ENCODE results near the gene CNTN5.

CNTN5 gene

GRCh38 chr11:99327066-99327465 is 306.3 kb downstream of the CNTN5 start:
- Histone ChIP-seq H2AK5ac (ENCODE audit: low read length, severe bottlenecking) (peak overlapping the region; percentile 61), H2BK12ac (ENCODE audit: low read length in 2 of 2) (no peak overlapping the region), H2BK120ac (ENCODE audit: low read depth, low read length) (no peak overlapping the region), H3K23ac (ENCODE audit: low read length in 2 of 2) (no peak overlapping the region), H2AFZ (ENCODE audit: low read depth, low read length) (no peak overlapping the region), H3K18ac (ENCODE audit: low read depth in 1 of 2, low read length in 2 of 2) (no peak overlapping the region), H3K27me3 (ENCODE audit: control insufficient read depth in 1 of 2, insufficient read depth in 1 of 2, low read length in 2 of 2) (no peaks in the 10 kb centered on the region), H3K9ac (ENCODE audit: low read length) (no peak overlapping the region), H3K4me2 (ENCODE audit: low read length, poor library complexity, severe bottlenecking) (no peak overlapping the region), H2BK15ac (ENCODE audit: low read depth, poor library complexity, severe bottlenecking) (no peak overlapping the region), H3K4ac (ENCODE audit: low read depth in 1 of 2, low read length in 2 of 2) (no peak overlapping the region), H4K91ac (ENCODE audit: low read length) (no peak overlapping the region), H3K4me1 (ENCODE audit: control insufficient read depth, insufficient read depth, low read depth, low read length) (no peaks in the 10 kb centered on the region), H3K79me1 (replicated peaks; ENCODE audit: low read length, poor library complexity, severe bottlenecking) (no peaks in the 10 kb centered on the region), H3K36me3 (ENCODE audit: control insufficient read depth in 1 of 2, insufficient read depth in 2 of 2, low read depth in 1 of 2, low read length in 2 of 2) (no peaks in the 10 kb centered on the region), H3K27ac (ENCODE audit: low read length, poor library complexity, severe bottlenecking) (no peak overlapping the region), H3K4me3 (ENCODE audit: insufficient read depth in 1 of 2, low read depth in 1 of 2, low read length in 2 of 2) (no peak overlapping the region), H3K14ac (ENCODE audit: low read length in 2 of 2) (no peak overlapping the region), H2BK5ac (ENCODE audit: low read depth, low read length, poor library complexity, severe bottlenecking) (peak overlapping the region; percentile 4), H3K9me3 (ENCODE audit: control insufficient read depth, low read length) (no peaks in the 10 kb centered on the region), H4K8ac (ENCODE audit: low read length) (no peak overlapping the region)
- WGBS: 100% methylated on average over 1 of the region's 1 CpG
- no peak for DNase-seq

DNA sequence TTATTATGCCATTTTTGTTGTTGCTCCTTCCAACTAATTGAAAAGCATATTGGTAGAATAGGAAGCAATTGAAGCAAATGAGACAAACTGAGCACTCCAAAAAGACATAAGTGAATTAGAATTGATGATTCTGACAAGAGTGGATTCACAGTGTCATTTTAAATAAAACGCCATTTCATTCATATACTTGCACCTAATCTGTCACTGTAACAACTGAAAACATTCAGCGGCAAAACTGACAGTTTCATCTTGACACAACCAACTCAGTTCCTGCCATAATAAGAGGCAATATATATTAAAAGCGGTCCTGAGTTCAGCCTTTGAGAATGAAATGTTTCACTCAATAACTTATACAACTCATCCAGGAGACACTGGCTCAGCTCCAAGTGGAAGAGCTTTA is 306.8 kb downstream of the CNTN5 start:
- Histone ChIP-seq H3K27ac (ENCODE audit: low read length, poor library complexity, severe bottlenecking) (no peak overlapping the region), H2BK15ac (ENCODE audit: low read depth, poor library complexity, severe bottlenecking) (no peak overlapping the region), H2AK5ac (ENCODE audit: low read length, severe bottlenecking) (no peak overlapping the region), H3K9me3 (ENCODE audit: control insufficient read depth, low read length) (no peaks in the 10 kb centered on the region), H3K18ac (ENCODE audit: low read depth in 1 of 2, low read length in 2 of 2) (no peak overlapping the region), H2BK120ac (ENCODE audit: low read depth, low read length) (no peak overlapping the region), H3K9ac (ENCODE audit: low read length) (no peak overlapping the region), H3K79me1 (replicated peaks; ENCODE audit: low read length, poor library complexity, severe bottlenecking) (no peaks in the 10 kb centered on the region), H3K4ac (ENCODE audit: low read depth in 1 of 2, low read length in 2 of 2) (no peak overlapping the region), H3K14ac (ENCODE audit: low read length in 2 of 2) (no peak overlapping the region), H2AFZ (ENCODE audit: low read depth, low read length) (no peak overlapping the region), H3K4me2 (ENCODE audit: low read length, poor library complexity, severe bottlenecking) (no peak overlapping the region), H3K4me3 (ENCODE audit: insufficient read depth in 1 of 2, low read depth in 1 of 2, low read length in 2 of 2) (no peak overlapping the region), H2BK12ac (ENCODE audit: low read length in 2 of 2) (no peak overlapping the region), H3K4me1 (ENCODE audit: control insufficient read depth, insufficient read depth, low read depth, low read length) (no peaks in the 10 kb centered on the region), H4K8ac (ENCODE audit: low read length) (no peak overlapping the region), H3K23ac (ENCODE audit: low read length in 2 of 2) (no peak overlapping the region), H3K36me3 (ENCODE audit: control insufficient read depth in 1 of 2, insufficient read depth in 2 of 2, low read depth in 1 of 2, low read length in 2 of 2) (no peaks in the 10 kb centered on the region), H4K91ac (ENCODE audit: low read length) (no peak overlapping the region), H2BK5ac (ENCODE audit: low read depth, low read length, poor library complexity, severe bottlenecking) (no peak overlapping the region), H3K27me3 (ENCODE audit: control insufficient read depth in 1 of 2, insufficient read depth in 1 of 2, low read length in 2 of 2) (no peaks in the 10 kb centered on the region)
- WGBS: 96% methylated on average over 2 of the region's 3 CpGs
- DNase-seq: no peak

DNA sequence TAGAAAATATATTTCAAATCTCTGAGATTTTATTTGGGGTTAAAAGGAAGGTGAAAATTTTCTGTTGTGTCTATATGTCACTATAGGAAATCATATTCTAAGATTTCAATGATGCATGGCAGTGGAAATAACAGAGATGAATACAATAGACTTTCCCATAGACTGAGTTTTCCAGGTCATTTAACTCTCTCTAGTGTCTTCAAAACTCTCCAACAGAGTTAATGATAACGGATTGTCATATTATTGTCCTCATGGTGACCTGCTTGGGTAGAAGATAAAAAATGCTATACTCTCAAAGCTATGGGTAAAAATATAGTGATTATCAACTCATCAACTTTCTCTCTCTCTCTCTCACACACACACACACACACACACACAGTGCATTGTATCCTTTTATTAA is 312.9 kb downstream of the CNTN5 start:
- Histone ChIP-seq H2BK120ac (ENCODE audit: low read depth, low read length) (no peak overlapping the region), H2AFZ (ENCODE audit: low read depth, low read length) (no peak overlapping the region), H3K23ac (ENCODE audit: low read length in 2 of 2) (no peak overlapping the region), H3K18ac (ENCODE audit: low read depth in 1 of 2, low read length in 2 of 2) (no peak overlapping the region), H3K4me3 (ENCODE audit: insufficient read depth in 1 of 2, low read depth in 1 of 2, low read length in 2 of 2) (no peak overlapping the region), H3K36me3 (ENCODE audit: control insufficient read depth in 1 of 2, insufficient read depth in 2 of 2, low read depth in 1 of 2, low read length in 2 of 2) (no peaks in the 10 kb centered on the region), H3K4ac (ENCODE audit: low read depth in 1 of 2, low read length in 2 of 2) (no peak overlapping the region), H3K27ac (ENCODE audit: low read length, poor library complexity, severe bottlenecking) (no peak overlapping the region), H3K9ac (ENCODE audit: low read length) (no peak overlapping the region), H2AK5ac (ENCODE audit: low read length, severe bottlenecking) (no peak overlapping the region), H4K91ac (ENCODE audit: low read length) (no peak overlapping the region), H4K8ac (ENCODE audit: low read length) (no peak overlapping the region), H3K27me3 (ENCODE audit: control insufficient read depth in 1 of 2, insufficient read depth in 1 of 2, low read length in 2 of 2) (no peaks in the 10 kb centered on the region), H3K14ac (ENCODE audit: low read length in 2 of 2) (no peak overlapping the region), H3K4me1 (ENCODE audit: control insufficient read depth, insufficient read depth, low read depth, low read length) (no peaks in the 10 kb centered on the region), H2BK15ac (ENCODE audit: low read depth, poor library complexity, severe bottlenecking) (no peak overlapping the region), H2BK12ac (ENCODE audit: low read length in 2 of 2) (no peak overlapping the region), H3K79me1 (replicated peaks; ENCODE audit: low read length, poor library complexity, severe bottlenecking) (no peaks in the 10 kb centered on the region), H3K9me3 (ENCODE audit: control insufficient read depth, low read length) (no peaks in the 10 kb centered on the region), H3K4me2 (ENCODE audit: low read length, poor library complexity, severe bottlenecking) (no peak overlapping the region), H2BK5ac (ENCODE audit: low read depth, low read length, poor library complexity, severe bottlenecking) (no peak overlapping the region)
- DNase-seq: no peak
- WGBS: no CpG with 5 or more reads among the region's 1 CpG

DNA sequence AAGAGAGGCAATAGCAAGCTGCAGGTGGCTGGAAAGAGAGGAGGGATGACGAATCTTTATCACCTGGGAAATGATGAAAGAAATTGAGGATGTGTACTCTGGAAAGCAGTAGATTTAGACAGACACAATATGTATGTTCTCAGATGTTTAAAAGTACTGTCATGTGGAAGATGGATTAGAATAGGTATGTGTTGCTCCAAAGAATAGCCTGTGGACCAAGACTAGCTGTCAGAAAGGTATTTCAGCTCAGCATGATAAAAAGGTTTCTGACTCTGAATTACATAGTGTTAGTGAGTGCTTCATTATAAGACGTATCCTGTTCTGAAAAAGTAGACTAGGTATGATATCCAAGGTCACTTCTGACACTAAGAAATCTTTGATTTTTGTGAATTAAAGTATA is 322.4 kb downstream of the CNTN5 start:
- no peak overlapping the region for H2BK120ac ChIP-seq (ENCODE audit: low read depth, low read length)
- H3K9ac ChIP-seq (ENCODE audit: low read length): no peak overlapping the region
- no peaks in the 10 kb centered on the region for H3K4me1 ChIP-seq (ENCODE audit: control insufficient read depth, insufficient read depth, low read depth, low read length)
- no peaks in the 10 kb centered on the region for H3K36me3 ChIP-seq (ENCODE audit: control insufficient read depth in 1 of 2, insufficient read depth in 2 of 2, low read depth in 1 of 2, low read length in 2 of 2)
- no peak overlapping the region for H2BK12ac ChIP-seq (ENCODE audit: low read length in 2 of 2)
- no peak overlapping the region for H3K18ac ChIP-seq (ENCODE audit: low read depth in 1 of 2, low read length in 2 of 2)
- H3K9me3 ChIP-seq (ENCODE audit: control insufficient read depth, low read length): no peaks in the 10 kb centered on the region
- H4K91ac ChIP-seq (ENCODE audit: low read length): no peak overlapping the region
- no peak overlapping the region for H3K4ac ChIP-seq (ENCODE audit: low read depth in 1 of 2, low read length in 2 of 2)
- no peak for DNase-seq
- H3K14ac ChIP-seq (ENCODE audit: low read length in 2 of 2): no peak overlapping the region
- H2BK15ac ChIP-seq (ENCODE audit: low read depth, poor library complexity, severe bottlenecking): no peak overlapping the region
- no peak overlapping the region for H3K4me3 ChIP-seq (ENCODE audit: insufficient read depth in 1 of 2, low read depth in 1 of 2, low read length in 2 of 2)
- no peaks in the 10 kb centered on the region for H3K27me3 ChIP-seq (ENCODE audit: control insufficient read depth in 1 of 2, insufficient read depth in 1 of 2, low read length in 2 of 2)
- no peak overlapping the region for H2AK5ac ChIP-seq (ENCODE audit: low read length, severe bottlenecking)
- H2BK5ac ChIP-seq (ENCODE audit: low read depth, low read length, poor library complexity, severe bottlenecking): no peak overlapping the region
- no peak overlapping the region for H3K27ac ChIP-seq (ENCODE audit: low read length, poor library complexity, severe bottlenecking)
- no peak overlapping the region for H4K8ac ChIP-seq (ENCODE audit: low read length)
- H3K4me2 ChIP-seq (ENCODE audit: low read length, poor library complexity, severe bottlenecking): no peak overlapping the region
- H3K79me1 ChIP-seq (replicated peaks; ENCODE audit: low read length, poor library complexity, severe bottlenecking): no peaks in the 10 kb centered on the region
- no peak overlapping the region for H3K23ac ChIP-seq (ENCODE audit: low read length in 2 of 2)
- 80% methylated on average over 1 of the region's 2 CpGs for WGBS
- H2AFZ ChIP-seq (ENCODE audit: low read depth, low read length): no peak overlapping the region

Measured in mesenchymal stem cell (in vitro differentiated cells and primary cell).